ENCODE data around the gene UNC5B.

- TF ChIP-seq CTCF (IDR thresholded peaks at IDR 0.05; ENCODE audit: low read length) (no peak), EZH2 (optimal IDR thresholded peaks at IDR 0.05; ENCODE audit: low read depth, low read length) (no peak), EZH2phosphoT487 (IDR thresholded peaks at IDR 0.05; ENCODE audit: low read length) (no peak)
These were observed 75.1 kb downstream of the UNC5B start for GRCh38 chr10:71287456-71287855.
